Chondrocyte (in vitro differentiated cells): ENCODE measurements around the gene CHRNA7. TPM values are rescaled to one million over a fixed set of nuclear protein-coding genes. Genes with fewer than 3 reads are reported as not detected.
"Not testable (repeated sequence)": the region's sequence is repeated elsewhere in the genome, so short reads cannot be mapped to it uniquely, and the experiment has no call there.

Experiments
- DNase-seq: peaks from one replicate; pipeline ENCODE4 v3.0.0; 2021; ENCODE audit warnings: mixed read lengths, low spot score
- H3K27ac Mint-ChIP-seq: one replicate; pipeline ENCODE4 v1.8.0; 2021; ENCODE audit warnings: mild to moderate bottlenecking, moderate library complexity, mixed read lengths; ENCODE audit not compliant: unreplicated experiment
- H3K27me3 Mint-ChIP-seq: 2 replicates; pipeline ENCODE4 v1.8.0; 2021; ENCODE audit warnings: low read depth, mixed read lengths
- H3K36me3 Mint-ChIP-seq: 2 replicates; pipeline ENCODE4 v1.8.0; 2021; ENCODE audit warnings: low read depth, mixed read lengths
- H3K4me1 Mint-ChIP-seq: 2 replicates; pipeline ENCODE4 v1.8.0; 2021; ENCODE audit warnings: low read depth, mild to moderate bottlenecking, mixed read lengths
- H3K4me3 Mint-ChIP-seq: one replicate; pipeline ENCODE4 v1.8.0; 2021; ENCODE audit warnings: mild to moderate bottlenecking, moderate library complexity, mixed read lengths; ENCODE audit not compliant: unreplicated experiment
- H3K9me3 Mint-ChIP-seq: 2 replicates; pipeline ENCODE4 v1.8.0; 2021; ENCODE audit warnings: low read depth, mixed read lengths
- CTCF ChIP-seq: fragments of 200-600 bp; sonication (generic); IDR thresholded peaks from 2 replicates; pipeline ENCODE4 v1.5.0; 2021; ENCODE audit warnings: antibody characterized with exemption, mild to moderate bottlenecking, moderate library complexity
- total RNA-seq: library from RNA; stranded (reverse); gene quantifications from 3 replicates; pipeline ENCODE4 v1.2.1, GENCODE V29; 2021

Gene CHRNA7
- total RNA-seq, 1 donor from 2014 or later: 1.5 TPM

GRCh38 chr15:32132859-32133258 lies 102.5 kb downstream of the CHRNA7 start:
- H3K4me1 Mint-ChIP-seq: no peaks in the 10 kb centered on the region
- no peaks in the 10 kb centered on the region for H3K9me3 Mint-ChIP-seq
- DNase-seq: no peak
- H3K4me3 Mint-ChIP-seq: no peak overlapping the region
- peaks cover 1% of the 10 kb centered on the region for H3K27me3 Mint-ChIP-seq
- H3K36me3 Mint-ChIP-seq: no peaks in the 10 kb centered on the region
- TF ChIP-seq CTCF: no peak
- H3K27ac Mint-ChIP-seq: no peak overlapping the region

- H3K4me1 Mint-ChIP-seq: no peaks in the 10 kb centered on the region
- H3K36me3 Mint-ChIP-seq: no peaks in the 10 kb centered on the region
- DNase-seq: no peak
- H3K27ac Mint-ChIP-seq: no peak overlapping the region
- no peak overlapping the region for H3K4me3 Mint-ChIP-seq
- no peak for TF ChIP-seq CTCF
- H3K27me3 Mint-ChIP-seq: peaks cover 1% of the 10 kb centered on the region
- H3K9me3 Mint-ChIP-seq: no peaks in the 10 kb centered on the region
Measured at GRCh38 chr15:32134842-32135241, 104.5 kb downstream of the CHRNA7 start.

- Mint-ChIP-seq H3K27me3 (peaks cover 1% of the 10 kb centered on the region), H3K9me3 (no peaks in the 10 kb centered on the region), H3K36me3 (no peaks in the 10 kb centered on the region), H3K4me3 (no peak overlapping the region), H3K27ac (no peak overlapping the region), H3K4me1 (no peaks in the 10 kb centered on the region)
- TF ChIP-seq CTCF: no peak
- no peak for DNase-seq
Measured at GRCh38 chr15:32135335-32135734, 105.0 kb downstream of the CHRNA7 start.

- not testable (repeated sequence) for DNase-seq, H3K9me3 Mint-ChIP-seq, H3K4me1 Mint-ChIP-seq, H3K27ac Mint-ChIP-seq, H3K36me3 Mint-ChIP-seq, H3K27me3 Mint-ChIP-seq, H3K4me3 Mint-ChIP-seq
Measured at GRCh38 chr15:32145512-32145911, 115.2 kb downstream of the CHRNA7 start.

- no peak for DNase-seq
- Mint-ChIP-seq H3K36me3 (no peaks in the 10 kb centered on the region), H3K4me3 (no peak overlapping the region), H3K4me1 (no peaks in the 10 kb centered on the region), H3K9me3 (no peaks in the 10 kb centered on the region), H3K27me3 (peaks cover 10% of the 10 kb centered on the region), H3K27ac (no peak overlapping the region)
- no peak for TF ChIP-seq CTCF
Measured at GRCh38 chr15:32148833-32149555, 118.7 kb downstream of the CHRNA7 start.

- Mint-ChIP-seq H3K27ac (no peak overlapping the region), H3K4me1 (no peaks in the 10 kb centered on the region), H3K27me3 (peaks cover 10% of the 10 kb centered on the region), H3K4me3 (no peak overlapping the region), H3K36me3 (no peaks in the 10 kb centered on the region), H3K9me3 (no peaks in the 10 kb centered on the region)
- no peak for TF ChIP-seq CTCF
- DNase-seq: no peak
Measured at GRCh38 chr15:32152574-32152973, 122.3 kb downstream of the CHRNA7 start.

- H3K4me1 Mint-ChIP-seq, DNase-seq, H3K27me3 Mint-ChIP-seq, H3K9me3 Mint-ChIP-seq, H3K27ac Mint-ChIP-seq, H3K4me3 Mint-ChIP-seq, H3K36me3 Mint-ChIP-seq: not testable (repeated sequence)
Measured at GRCh38 chr15:32153868-32154623, 123.7 kb downstream of the CHRNA7 start.

GRCh38 chr15:32162143-32162542 lies 131.8 kb downstream of the CHRNA7 start:
- H3K4me1 Mint-ChIP-seq, DNase-seq, H3K4me3 Mint-ChIP-seq, H3K27me3 Mint-ChIP-seq, H3K36me3 Mint-ChIP-seq, H3K27ac Mint-ChIP-seq, H3K9me3 Mint-ChIP-seq: not testable (repeated sequence)
